Loucy (cell line): Measurements from ENCODE around the gene OR10A2.

ENCODE experiments used
- EZH2phosphoT487 ChIP-seq: fragments of 200-600 bp; IDR thresholded peaks from 2 replicates; pipeline ENCODE4 v1.6.1; 2018; ENCODE audit warnings: antibody characterized with exemption, mild to moderate bottlenecking, moderate library complexity, borderline replicate concordance
- TF ChIP-seq, protein P1 (sequence below): fragments of 200-600 bp; sonication (generic); conservative IDR thresholded peaks from 2 replicates; pipeline ENCODE4 v1.5.1; 2014; ENCODE audit warnings: mild to moderate bottlenecking, antibody characterized with exemption, low read length

DNA sequence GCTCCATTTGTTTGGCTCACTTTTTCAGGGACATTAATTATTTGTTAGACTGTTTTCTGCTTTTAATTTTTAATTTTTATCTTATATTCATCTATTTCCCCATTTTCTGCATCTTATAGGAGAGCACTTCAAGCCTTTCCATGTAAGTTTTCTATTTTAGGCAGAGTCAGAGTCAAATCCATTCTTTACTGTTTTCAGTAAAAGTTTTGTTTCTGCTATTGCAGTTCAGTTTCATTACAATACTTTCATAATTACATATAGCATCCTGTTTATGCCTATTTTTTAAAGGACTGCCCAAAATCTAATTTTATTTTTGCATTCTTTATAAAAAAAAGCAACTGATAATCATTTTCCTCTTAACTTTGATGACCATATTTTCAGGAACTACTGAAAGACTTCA, 21.2 kb upstream of the OR10A2 start:
- TF ChIP-seq, protein P1, sequence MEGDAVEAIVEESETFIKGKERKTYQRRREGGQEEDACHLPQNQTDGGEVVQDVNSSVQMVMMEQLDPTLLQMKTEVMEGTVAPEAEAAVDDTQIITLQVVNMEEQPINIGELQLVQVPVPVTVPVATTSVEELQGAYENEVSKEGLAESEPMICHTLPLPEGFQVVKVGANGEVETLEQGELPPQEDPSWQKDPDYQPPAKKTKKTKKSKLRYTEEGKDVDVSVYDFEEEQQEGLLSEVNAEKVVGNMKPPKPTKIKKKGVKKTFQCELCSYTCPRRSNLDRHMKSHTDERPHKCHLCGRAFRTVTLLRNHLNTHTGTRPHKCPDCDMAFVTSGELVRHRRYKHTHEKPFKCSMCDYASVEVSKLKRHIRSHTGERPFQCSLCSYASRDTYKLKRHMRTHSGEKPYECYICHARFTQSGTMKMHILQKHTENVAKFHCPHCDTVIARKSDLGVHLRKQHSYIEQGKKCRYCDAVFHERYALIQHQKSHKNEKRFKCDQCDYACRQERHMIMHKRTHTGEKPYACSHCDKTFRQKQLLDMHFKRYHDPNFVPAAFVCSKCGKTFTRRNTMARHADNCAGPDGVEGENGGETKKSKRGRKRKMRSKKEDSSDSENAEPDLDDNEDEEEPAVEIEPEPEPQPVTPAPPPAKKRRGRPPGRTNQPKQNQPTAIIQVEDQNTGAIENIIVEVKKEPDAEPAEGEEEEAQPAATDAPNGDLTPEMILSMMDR = no peak
- no peak for TF ChIP-seq EZH2phosphoT487
